A549 (cell line): ENCODE results near the gene SLIT3. TPM values are rescaled to one million over a fixed set of nuclear protein-coding genes. Genes with fewer than 3 reads are reported as not detected.

Experiments
- ATAC-seq, 2 experiments: fragments of 200-7000 bp in 1 of 2; fragments of >200 bp in 1 of 2; cut with Nextera tagmentation in 1 of 2; cut with Tn5 transposase in 1 of 2; 3 replicates each; pipeline versions ENCODE4 v1.8.0 to v1.9.1; 2018 to 2020; ENCODE audit warnings: mild to moderate bottlenecking in 1 of 2, moderate library complexity in 1 of 2
- CTCF ChIA-PET: fragments of 300-600 bp; sonication (Branson Sonifier 250); formaldehyde crosslinking; extraction: SDS; loops from one replicate; lab custom pipeline; 2021; ENCODE audit warnings: antibody characterized with exemption, inconsistent platforms; lab: Yijun Ruan, JAX
- POLR2A ChIA-PET: fragments of 350-600 bp; formaldehyde crosslinking; extraction: SDS; loops from one replicate; lab custom pipeline; 2021; ENCODE audit warnings: antibody characterized with exemption, inconsistent platforms; lab: Yijun Ruan, JAX
- DNase-seq, 2 experiments: peaks; one replicate each; pipeline versions ENCODE4 v3.0.0 to v3.0.0-alpha.2; 2011 to 2016; ENCODE audit warnings: low read depth in 1 of 2, low spot score in 1 of 2
- FAIRE-seq: peaks from 2 replicates; lab custom pipeline; 2011; peaks lifted over from hg19 to GRCh38; lab: Jason Lieb, UNC
- H3K27ac ChIP-seq, 2 experiments: fragments of >200 bp; sonication (Bioruptor Twin); formaldehyde crosslinking; 3 replicates each; pipeline ENCODE4 v1.5.1; 2016 to 2017
- H3K4me1 ChIP-seq: fragments of >200 bp; sonication (Bioruptor Twin); formaldehyde crosslinking; 3 replicates; pipeline ENCODE4 v1.6.1; 2016
- H3K4me2 ChIP-seq: fragments of >200 bp; sonication (Bioruptor Twin); formaldehyde crosslinking; 3 replicates; pipeline ENCODE4 v1.6.1; 2016
- H3K4me3 ChIP-seq: fragments of >200 bp; sonication (Bioruptor Twin); formaldehyde crosslinking; 3 replicates; pipeline ENCODE4 v1.5.1; 2016
- H3K9me3 ChIP-seq: fragments of >200 bp; sonication (Bioruptor Twin); formaldehyde crosslinking; 3 replicates; pipeline ENCODE4 v1.6.1; 2016
- ATOH8 ChIP-seq: fragments of 250-450 bp; sonication (Bioruptor Pico); IDR thresholded peaks from 2 replicates; pipeline ENCODE4 v1.5.0; 2020; ENCODE audit warnings: low read depth, mild to moderate bottlenecking, moderate library complexity
- BHLHE40 ChIP-seq: IDR thresholded peaks from 2 replicates; pipeline ENCODE4 v1.6.1; 2012; ENCODE audit warnings: low read depth, low read length, inconsistent platforms
- CEBPB ChIP-seq, 2 experiments: fragments of >200 bp in 1 of 2; sonication (Bioruptor Twin) in 1 of 2; formaldehyde crosslinking in 1 of 2; IDR thresholded peaks; 2 replicates each; pipeline ENCODE4 v1.6.1; 2012 to 2016
- FOSB ChIP-seq: fragments of 250-450 bp; sonication (Bioruptor Pico); IDR thresholded peaks from 2 replicates; pipeline ENCODE4 v1.5.0; 2020; ENCODE audit warnings: mild to moderate bottlenecking, moderate library complexity
- FOSL2 ChIP-seq, 2 experiments: fragments of 450-650 bp in 1 of 2; fragments of >200 bp in 1 of 2; sonication (Bioruptor Twin) in 1 of 2; formaldehyde crosslinking; IDR thresholded peaks; 2 replicates each; pipeline versions ENCODE4 v1.5.0 to v1.6.1; 2016 to 2020; ENCODE audit warnings: mild to moderate bottlenecking in 1 of 2, moderate library complexity in 1 of 2
- HES2 ChIP-seq: fragments of >200 bp; sonication (Bioruptor Twin); formaldehyde crosslinking; IDR thresholded peaks from 2 replicates; pipeline ENCODE4 v1.6.1; 2016
- HOXB13 ChIP-seq: fragments of 250-450 bp; sonication (Bioruptor Pico); IDR thresholded peaks from 2 replicates; pipeline ENCODE4 v1.5.0; 2020; ENCODE audit warnings: low read depth, mild to moderate bottlenecking, moderate library complexity
- KDM5A ChIP-seq: fragments of 200-600 bp; sonication (generic); IDR thresholded peaks from 2 replicates; pipeline ENCODE4 v1.6.1; 2016; ENCODE audit warnings: antibody characterized with exemption, mild to moderate bottlenecking
- MAX ChIP-seq: IDR thresholded peaks from 2 replicates; pipeline ENCODE4 v1.6.1; 2012
- MYC ChIP-seq: IDR thresholded peaks from 2 replicates; pipeline ENCODE4 v1.6.1; 2012; ENCODE audit warnings: mild to moderate bottlenecking, inconsistent platforms, low read length, improper control_type of control experiment, borderline replicate concordance
- POLR2A ChIP-seq: IDR thresholded peaks from 2 replicates; pipeline ENCODE4 v1.6.1; 2012; ENCODE audit warnings: mild to moderate bottlenecking, low read length
- POLR2AphosphoS2 ChIP-seq: conservative IDR thresholded peaks from 2 replicates; pipeline ENCODE4 v1.6.1; 2012; ENCODE audit warnings: low read length, improper control_type of control experiment, inconsistent platforms
- RNF2 ChIP-seq: fragments of 200-600 bp; sonication (generic); IDR thresholded peaks from 2 replicates; pipeline ENCODE4 v1.6.1; 2016; ENCODE audit warnings: low read depth, mild to moderate bottlenecking, antibody characterized with exemption, moderate library complexity, borderline replicate concordance
- SMC3 ChIP-seq: fragments of >200 bp; sonication (Bioruptor Twin); formaldehyde crosslinking; IDR thresholded peaks from 3 replicates; pipeline ENCODE4 v1.6.1; 2018; ENCODE audit warnings: inconsistent platforms
- SREBF2 ChIP-seq: fragments of 450-650 bp; IDR thresholded peaks from 2 replicates; pipeline ENCODE4 v1.6.1; 2014; ENCODE audit warnings: mild to moderate bottlenecking, moderate library complexity
- TFCP2L1 ChIP-seq: fragments of 250-450 bp; sonication (Bioruptor Pico); IDR thresholded peaks from 2 replicates; pipeline ENCODE4 v1.5.0; 2021; ENCODE audit warnings: mild to moderate bottlenecking
- ZFP36 ChIP-seq: fragments of 450-650 bp; IDR thresholded peaks from 2 replicates; pipeline ENCODE4 v1.6.1; 2014; ENCODE audit warnings: borderline replicate concordance; ENCODE audit not compliant: partially characterized antibody
- ZSCAN20 ChIP-seq: fragments of 250-450 bp; sonication (Bioruptor Pico); IDR thresholded peaks from 2 replicates; pipeline ENCODE4 v1.8.0; 2022; ENCODE audit warnings: mild to moderate bottlenecking, moderate library complexity
- whole genome bisulfite sequencing: methylation state at CpG from one replicate; pipeline ENCODE4 v1.1.6; 2017; ENCODE audit errors: missing lambda C conversion rate; 5-methylcytosine and 5-hydroxymethylcytosine counted together
- polyA plus RNA-seq, 4 experiments: library from polyadenylated mRNA; depleted of rRNA in 3 of 4; stranded (reverse); fragments of >200 nt; fragmentation: RNase III in 1 of 4; extraction: RNeasy Plus Mini Kit Qiagen cat#74134 plus additional on column Dnase treatment in 1 of 4; gene quantifications; 2 replicates in 3 of 4; 3 replicates in 1 of 4; pipeline ENCODE4 v1.2.3, GENCODE V29; 2011 to 2017
- TF ChIP-seq, protein P1 (sequence below): fragments of >200 bp; sonication (Bioruptor Twin); formaldehyde crosslinking; IDR thresholded peaks from 3 replicates; pipeline ENCODE4 v1.5.1; 2016
- TF ChIP-seq, protein P2 (sequence below): fragments of 250-450 bp; sonication (Bioruptor Pico); IDR thresholded peaks from 2 replicates; pipeline ENCODE4 v1.5.0; 2021; ENCODE audit warnings: mild to moderate bottlenecking, moderate library complexity, borderline replicate concordance
- TF ChIP-seq, protein P3 (sequence below): IDR thresholded peaks from 2 replicates; pipeline ENCODE4 v1.6.1; 2012; ENCODE audit warnings: low read depth, borderline replicate concordance
- TF ChIP-seq, protein P4 (sequence below): fragments of 450-650 bp; IDR thresholded peaks from 2 replicates; pipeline ENCODE4 v1.6.1; 2014; ENCODE audit warnings: antibody characterized with exemption
- TF ChIP-seq, protein P5 (sequence below): fragments of 200-600 bp; sonication (generic); IDR thresholded peaks from 2 replicates; pipeline ENCODE4 v1.6.1; 2016; ENCODE audit warnings: antibody characterized with exemption, mild to moderate bottlenecking, moderate library complexity

The SLIT3 gene
- polyA plus RNA-seq, 2 of the 4 experiments (the other 2 are of a cell fraction) = 12.7 to 22.9 TPM

DNA sequence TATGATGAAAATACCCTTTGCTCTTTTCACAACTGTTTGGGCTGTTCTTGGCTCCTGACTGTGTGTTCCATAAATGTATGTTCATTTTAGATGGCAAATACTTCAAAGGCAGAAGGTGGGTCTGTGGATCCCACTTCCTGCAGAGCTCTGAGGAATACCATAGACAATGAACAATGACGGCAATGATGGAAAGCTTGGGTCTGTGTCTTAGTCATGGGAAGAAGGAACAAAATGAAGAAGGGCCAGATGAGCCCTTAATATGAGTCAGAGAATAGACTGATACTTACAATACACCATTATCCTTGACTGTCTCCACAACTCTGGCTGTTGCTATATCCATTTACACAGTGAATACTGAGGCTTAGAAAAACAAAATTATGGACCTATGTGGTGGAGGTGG lies 126.0 kb downstream of the SLIT3 start:
- ChIA-PET CTCF (interaction anchor here (0.5 to 1.5 kb wide), 2 partner anchors 10 to 536 kb away, joined by 3 to 4 read pairs; no protein-coding TSS in a partner anchor), POLR2A (no interaction called here)
- Histone ChIP-seq H3K4me3 (no peak overlapping the region), H3K27ac (no peak overlapping the region), H3K9me3 (no peaks in the 10 kb centered on the region), H3K4me2 (no peak overlapping the region), H3K4me1 (0 out of 3 replicates have a peak, but pooled peaks cover 4% of the 10 kb centered on the region)
- TF ChIP-seq SREBF2 = no peak
- TF ChIP-seq, protein P1, sequence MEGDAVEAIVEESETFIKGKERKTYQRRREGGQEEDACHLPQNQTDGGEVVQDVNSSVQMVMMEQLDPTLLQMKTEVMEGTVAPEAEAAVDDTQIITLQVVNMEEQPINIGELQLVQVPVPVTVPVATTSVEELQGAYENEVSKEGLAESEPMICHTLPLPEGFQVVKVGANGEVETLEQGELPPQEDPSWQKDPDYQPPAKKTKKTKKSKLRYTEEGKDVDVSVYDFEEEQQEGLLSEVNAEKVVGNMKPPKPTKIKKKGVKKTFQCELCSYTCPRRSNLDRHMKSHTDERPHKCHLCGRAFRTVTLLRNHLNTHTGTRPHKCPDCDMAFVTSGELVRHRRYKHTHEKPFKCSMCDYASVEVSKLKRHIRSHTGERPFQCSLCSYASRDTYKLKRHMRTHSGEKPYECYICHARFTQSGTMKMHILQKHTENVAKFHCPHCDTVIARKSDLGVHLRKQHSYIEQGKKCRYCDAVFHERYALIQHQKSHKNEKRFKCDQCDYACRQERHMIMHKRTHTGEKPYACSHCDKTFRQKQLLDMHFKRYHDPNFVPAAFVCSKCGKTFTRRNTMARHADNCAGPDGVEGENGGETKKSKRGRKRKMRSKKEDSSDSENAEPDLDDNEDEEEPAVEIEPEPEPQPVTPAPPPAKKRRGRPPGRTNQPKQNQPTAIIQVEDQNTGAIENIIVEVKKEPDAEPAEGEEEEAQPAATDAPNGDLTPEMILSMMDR = no peak
- no peak for TF ChIP-seq ZSCAN20 (CRISPR knock-in tag)
- TF ChIP-seq, protein P2, sequence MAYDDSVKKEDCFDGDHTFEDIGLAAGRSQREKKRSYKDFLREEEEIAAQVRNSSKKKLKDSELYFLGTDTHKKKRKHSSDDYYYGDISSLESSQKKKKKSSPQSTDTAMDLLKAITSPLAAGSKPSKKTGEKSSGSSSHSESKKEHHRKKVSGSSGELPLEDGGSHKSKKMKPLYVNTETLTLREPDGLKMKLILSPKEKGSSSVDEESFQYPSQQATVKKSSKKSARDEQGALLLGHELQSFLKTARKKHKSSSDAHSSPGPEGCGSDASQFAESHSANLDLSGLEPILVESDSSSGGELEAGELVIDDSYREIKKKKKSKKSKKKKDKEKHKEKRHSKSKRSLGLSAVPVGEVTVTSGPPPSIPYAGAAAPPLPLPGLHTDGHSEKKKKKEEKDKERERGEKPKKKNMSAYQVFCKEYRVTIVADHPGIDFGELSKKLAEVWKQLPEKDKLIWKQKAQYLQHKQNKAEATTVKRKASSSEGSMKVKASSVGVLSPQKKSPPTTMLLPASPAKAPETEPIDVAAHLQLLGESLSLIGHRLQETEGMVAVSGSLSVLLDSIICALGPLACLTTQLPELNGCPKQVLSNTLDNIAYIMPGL = no peak
- no peak for TF ChIP-seq BHLHE40
- TF ChIP-seq, protein P3, sequence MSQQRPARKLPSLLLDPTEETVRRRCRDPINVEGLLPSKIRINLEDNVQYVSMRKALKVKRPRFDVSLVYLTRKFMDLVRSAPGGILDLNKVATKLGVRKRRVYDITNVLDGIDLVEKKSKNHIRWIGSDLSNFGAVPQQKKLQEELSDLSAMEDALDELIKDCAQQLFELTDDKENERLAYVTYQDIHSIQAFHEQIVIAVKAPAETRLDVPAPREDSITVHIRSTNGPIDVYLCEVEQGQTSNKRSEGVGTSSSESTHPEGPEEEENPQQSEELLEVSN = no peak
- no peak for TF ChIP-seq CEBPB (IDR thresholded peaks at IDR 0.05)
- TF ChIP-seq MYC = no peak
- no peak for TF ChIP-seq RNF2
- TF ChIP-seq ATOH8 = no peak
- no peak for TF ChIP-seq FOSL2 (IDR thresholded peaks at IDR 0.05)
- no peak for TF ChIP-seq FOSL2 (CRISPR knock-in tag; IDR thresholded peaks at IDR 0.05)
- no peak for TF ChIP-seq POLR2AphosphoS2
- TF ChIP-seq HES2 = no peak
- TF ChIP-seq HOXB13 (CRISPR knock-in tag) = no peak
- no peak for TF ChIP-seq KDM5A
- no peak for TF ChIP-seq TFCP2L1 (CRISPR knock-in tag)
- no peak for TF ChIP-seq SMC3
- no peak for ATAC-seq
- no peak for DNase-seq
- WGBS = 35% methylated on average over 1 of the region's 1 CpG
- no peak for FAIRE-seq

GRCh38 chr5:169173372-169173771 lies 127.6 kb downstream of the SLIT3 start:
- whole genome bisulfite sequencing = 65% methylated on average over 6 of the region's 6 CpGs
- CTCF ChIA-PET = interaction anchor here (1.4 kb wide), 1 partner anchor 24 kb away, joined by 4 read pairs; no protein-coding TSS in a partner anchor
- FAIRE-seq = no peak
- no peak for TF ChIP-seq MAX
- no peak for TF ChIP-seq FOSB
- TF ChIP-seq, protein P4, sequence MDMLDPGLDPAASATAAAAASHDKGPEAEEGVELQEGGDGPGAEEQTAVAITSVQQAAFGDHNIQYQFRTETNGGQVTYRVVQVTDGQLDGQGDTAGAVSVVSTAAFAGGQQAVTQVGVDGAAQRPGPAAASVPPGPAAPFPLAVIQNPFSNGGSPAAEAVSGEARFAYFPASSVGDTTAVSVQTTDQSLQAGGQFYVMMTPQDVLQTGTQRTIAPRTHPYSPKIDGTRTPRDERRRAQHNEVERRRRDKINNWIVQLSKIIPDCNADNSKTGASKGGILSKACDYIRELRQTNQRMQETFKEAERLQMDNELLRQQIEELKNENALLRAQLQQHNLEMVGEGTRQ = no peak
- TF ChIP-seq, protein P2 = no peak
- no peak for TF ChIP-seq ATOH8
- TF ChIP-seq, protein P5, sequence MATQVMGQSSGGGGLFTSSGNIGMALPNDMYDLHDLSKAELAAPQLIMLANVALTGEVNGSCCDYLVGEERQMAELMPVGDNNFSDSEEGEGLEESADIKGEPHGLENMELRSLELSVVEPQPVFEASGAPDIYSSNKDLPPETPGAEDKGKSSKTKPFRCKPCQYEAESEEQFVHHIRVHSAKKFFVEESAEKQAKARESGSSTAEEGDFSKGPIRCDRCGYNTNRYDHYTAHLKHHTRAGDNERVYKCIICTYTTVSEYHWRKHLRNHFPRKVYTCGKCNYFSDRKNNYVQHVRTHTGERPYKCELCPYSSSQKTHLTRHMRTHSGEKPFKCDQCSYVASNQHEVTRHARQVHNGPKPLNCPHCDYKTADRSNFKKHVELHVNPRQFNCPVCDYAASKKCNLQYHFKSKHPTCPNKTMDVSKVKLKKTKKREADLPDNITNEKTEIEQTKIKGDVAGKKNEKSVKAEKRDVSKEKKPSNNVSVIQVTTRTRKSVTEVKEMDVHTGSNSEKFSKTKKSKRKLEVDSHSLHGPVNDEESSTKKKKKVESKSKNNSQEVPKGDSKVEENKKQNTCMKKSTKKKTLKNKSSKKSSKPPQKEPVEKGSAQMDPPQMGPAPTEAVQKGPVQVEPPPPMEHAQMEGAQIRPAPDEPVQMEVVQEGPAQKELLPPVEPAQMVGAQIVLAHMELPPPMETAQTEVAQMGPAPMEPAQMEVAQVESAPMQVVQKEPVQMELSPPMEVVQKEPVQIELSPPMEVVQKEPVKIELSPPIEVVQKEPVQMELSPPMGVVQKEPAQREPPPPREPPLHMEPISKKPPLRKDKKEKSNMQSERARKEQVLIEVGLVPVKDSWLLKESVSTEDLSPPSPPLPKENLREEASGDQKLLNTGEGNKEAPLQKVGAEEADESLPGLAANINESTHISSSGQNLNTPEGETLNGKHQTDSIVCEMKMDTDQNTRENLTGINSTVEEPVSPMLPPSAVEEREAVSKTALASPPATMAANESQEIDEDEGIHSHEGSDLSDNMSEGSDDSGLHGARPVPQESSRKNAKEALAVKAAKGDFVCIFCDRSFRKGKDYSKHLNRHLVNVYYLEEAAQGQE = no peak
- no peak for TF ChIP-seq ZSCAN20 (CRISPR knock-in tag)
- TF ChIP-seq ZFP36 = no peak
- no peak for TF ChIP-seq POLR2A
- no peak for TF ChIP-seq BHLHE40

More at GRCh38 chr5:169173372-169173771, 127.6 kb downstream of the SLIT3 start:
- no peak; a peak in 1 of 6 replicates for ATAC-seq
- POLR2A ChIA-PET = no interaction called here
- Histone ChIP-seq H3K4me3 (no peak overlapping the region), H3K4me2 (no peak overlapping the region), H3K27ac (no peak overlapping the region), H3K9me3 (no peaks in the 10 kb centered on the region), H3K4me1 (0 out of 3 replicates have a peak, but pooled peaks cover 6% of the 10 kb centered on the region)
- no peak for DNase-seq
